AG04449 (cell line): ENCODE results near the gene GMPPA.
A peak's percentile ranks its signal among the peaks of the same experiment; 100 is the strongest.

Source experiments
- CTCF ChIA-PET: fragments of 350-600 bp; formaldehyde crosslinking; extraction: SDS; loops from one replicate; lab custom pipeline; 2021; ENCODE audit warnings: antibody characterized with exemption; lab: Yijun Ruan, JAX
- POLR2A ChIA-PET: fragments of 400-600, 350-600 bp; formaldehyde crosslinking; extraction: SDS; loops from one replicate; lab custom pipeline; 2020; ENCODE audit warnings: antibody characterized with exemption, inconsistent platforms; lab: Yijun Ruan, JAX
- DNase-seq: peaks from one replicate; pipeline ENCODE4 v3.0.0-alpha.2; 2010; ENCODE audit warnings: low read depth, low spot score
- H3K4me3 ChIP-seq: 2 replicates; pipeline ENCODE4 v1.5.1; 2011; ENCODE audit warnings: low read depth, mild to moderate bottlenecking, control low read depth, low read length
- TF ChIP-seq, protein P1 (sequence below): IDR thresholded peaks from one replicate; pipeline ENCODE4 v1.5.1; 2011; ENCODE audit warnings: mild to moderate bottlenecking, moderate library complexity, low read length, control low read depth, inconsistent platforms; ENCODE audit not compliant: insufficient read depth; ENCODE audit errors: missing control alignments

Gene GMPPA

DNA sequence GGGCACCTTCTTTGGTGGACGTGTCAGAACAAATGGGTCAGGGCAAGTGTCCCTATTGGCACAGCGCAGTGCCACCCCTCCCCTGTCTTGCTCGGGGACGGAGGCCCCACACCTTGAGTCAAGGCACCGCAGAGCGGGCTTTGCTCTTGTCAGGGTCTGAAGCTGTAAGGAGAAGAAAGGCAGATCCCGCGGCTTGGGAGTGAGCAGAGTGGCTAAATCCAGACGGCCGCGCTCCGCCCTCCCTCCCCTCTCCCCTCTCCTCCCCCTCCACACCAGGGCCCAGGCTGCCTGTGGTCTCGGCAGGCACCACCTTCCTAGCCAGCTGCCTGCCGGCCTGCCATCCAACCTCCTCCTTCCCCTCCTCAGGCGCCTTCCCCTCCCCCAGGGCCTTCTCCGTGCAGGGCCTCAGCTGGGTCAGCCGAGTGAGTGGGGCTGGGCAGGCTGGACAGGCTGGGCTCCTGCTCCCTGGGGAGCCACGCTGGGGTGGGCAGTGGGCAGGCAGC is 38.2 kb upstream of the GMPPA start:
- TF ChIP-seq, protein P1, sequence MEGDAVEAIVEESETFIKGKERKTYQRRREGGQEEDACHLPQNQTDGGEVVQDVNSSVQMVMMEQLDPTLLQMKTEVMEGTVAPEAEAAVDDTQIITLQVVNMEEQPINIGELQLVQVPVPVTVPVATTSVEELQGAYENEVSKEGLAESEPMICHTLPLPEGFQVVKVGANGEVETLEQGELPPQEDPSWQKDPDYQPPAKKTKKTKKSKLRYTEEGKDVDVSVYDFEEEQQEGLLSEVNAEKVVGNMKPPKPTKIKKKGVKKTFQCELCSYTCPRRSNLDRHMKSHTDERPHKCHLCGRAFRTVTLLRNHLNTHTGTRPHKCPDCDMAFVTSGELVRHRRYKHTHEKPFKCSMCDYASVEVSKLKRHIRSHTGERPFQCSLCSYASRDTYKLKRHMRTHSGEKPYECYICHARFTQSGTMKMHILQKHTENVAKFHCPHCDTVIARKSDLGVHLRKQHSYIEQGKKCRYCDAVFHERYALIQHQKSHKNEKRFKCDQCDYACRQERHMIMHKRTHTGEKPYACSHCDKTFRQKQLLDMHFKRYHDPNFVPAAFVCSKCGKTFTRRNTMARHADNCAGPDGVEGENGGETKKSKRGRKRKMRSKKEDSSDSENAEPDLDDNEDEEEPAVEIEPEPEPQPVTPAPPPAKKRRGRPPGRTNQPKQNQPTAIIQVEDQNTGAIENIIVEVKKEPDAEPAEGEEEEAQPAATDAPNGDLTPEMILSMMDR, result no peak
- CTCF ChIA-PET, result interaction anchor here (0.9 to 14.5 kb wide), 6 partner anchors 13 to 81 kb away, joined by 4 to 238 read pairs (median 6); no protein-coding TSS in a partner anchor
- POLR2A ChIA-PET, result interaction anchor here (0.7 to 1.5 kb wide), 4 partner anchors 9 to 62 kb away, joined by 3 to 9 read pairs (median 4); partner anchors contain the start of gene GMPPA
- peak overlapping the region; percentile 32 for H3K4me3 ChIP-seq
- DNase-seq, result no peak

DNA sequence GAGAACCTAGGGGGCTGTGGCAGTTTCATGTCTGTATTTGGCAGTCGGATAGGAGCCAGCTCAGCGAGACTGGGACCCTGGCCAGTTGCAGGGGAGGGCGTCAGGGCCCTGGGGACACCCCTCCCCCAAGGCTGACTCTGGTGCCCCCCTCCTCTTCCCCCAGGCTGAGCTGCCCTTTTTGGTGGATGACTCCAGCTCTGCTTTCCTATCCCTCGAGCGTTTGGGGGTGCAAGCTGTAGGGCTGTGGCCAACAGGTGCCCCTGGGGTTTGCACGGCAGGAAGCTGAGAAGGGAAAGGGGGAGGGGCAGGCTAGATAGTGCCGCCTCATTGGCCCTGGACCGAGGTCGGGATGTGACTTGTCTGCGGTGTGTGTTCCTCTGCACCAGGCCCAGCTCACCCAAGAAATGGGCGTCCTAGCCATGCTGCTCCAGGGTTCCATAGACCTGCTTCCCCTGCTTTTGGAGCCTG is 37.6 kb upstream of the GMPPA start:
- DNase-seq, result no peak
- TF ChIP-seq, protein P1, result no peak
- no peak overlapping the region; the same call in 1 of the 2 replicates for H3K4me3 ChIP-seq
- ChIA-PET CTCF (interaction anchor here (0.9 to 14.5 kb wide), 8 partner anchors 12 to 80 kb away, joined by 3 to 238 read pairs (median 5); no protein-coding TSS in a partner anchor), POLR2A (interaction anchor here (0.7 to 1.5 kb wide), 5 partner anchors 8 to 61 kb away, joined by 3 to 9 read pairs (median 4); partner anchors contain the start of gene GMPPA)

DNA sequence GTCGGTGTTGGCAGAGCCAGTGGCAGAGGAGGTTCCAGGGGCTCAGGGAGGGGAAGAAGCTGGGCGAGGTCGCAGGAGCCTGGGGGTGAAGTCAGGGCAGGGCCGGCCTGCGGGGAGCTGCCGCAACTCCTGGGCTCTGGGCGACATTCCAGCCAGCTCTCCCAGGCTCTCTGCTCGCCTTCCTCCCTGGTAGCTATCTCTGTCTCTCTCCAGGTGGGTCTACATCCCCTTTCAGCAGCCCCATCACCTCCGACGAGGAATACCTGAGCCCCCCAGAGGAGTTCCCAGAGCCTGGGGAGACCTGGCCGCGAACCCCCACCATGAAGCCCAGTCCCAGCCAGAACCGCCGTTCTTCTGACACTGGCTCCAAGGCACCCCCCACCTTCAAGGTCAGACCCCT is 37.0 kb upstream of the GMPPA start:
- ChIA-PET POLR2A (interaction anchor here (1.1 to 1.5 kb wide), 2 partner anchors 8 to 36 kb away, joined by 3 to 9 read pairs; partner anchors contain the start of gene GMPPA), CTCF (interaction anchor here (0.6 to 14.5 kb wide), 8 partner anchors 11 to 183 kb away, joined by 3 to 238 read pairs (median 4); no protein-coding TSS in a partner anchor)
- TF ChIP-seq, protein P1, result no peak
- DNase-seq, result no peak
- no peak overlapping the region for H3K4me3 ChIP-seq

DNA sequence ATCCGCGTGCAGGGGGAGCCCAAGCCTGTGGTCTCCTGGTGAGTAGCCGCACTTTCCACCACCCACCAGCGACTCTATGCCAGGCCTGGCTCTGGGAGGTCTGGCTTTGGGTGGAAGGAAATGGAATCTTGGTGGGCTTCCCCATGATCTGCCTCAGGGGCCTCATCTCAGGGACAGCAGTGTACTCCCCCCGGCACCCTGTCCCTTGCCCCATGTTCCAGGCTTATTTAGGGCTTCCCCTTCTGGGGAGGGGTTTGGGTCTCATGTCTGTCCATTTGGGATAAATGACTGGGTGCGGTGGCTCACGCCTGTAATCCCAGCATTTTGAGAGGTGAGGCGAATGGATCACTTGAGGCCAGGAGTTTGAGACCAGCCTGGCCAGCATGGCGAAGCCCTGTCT is 36.3 kb upstream of the GMPPA start:
- CTCF ChIA-PET, result interaction anchor here (0.6 to 14.5 kb wide), 7 partner anchors 8 to 182 kb away, joined by 3 to 238 read pairs (median 3); no protein-coding TSS in a partner anchor
- no peak for DNase-seq
- POLR2A ChIA-PET, result interaction anchor here (0.9 to 1.1 kb wide), 2 partner anchors 9 to 14 kb away, joined by 3 read pairs; no protein-coding TSS in a partner anchor
- no peak overlapping the region for H3K4me3 ChIP-seq
- TF ChIP-seq, protein P1, result no peak

DNA sequence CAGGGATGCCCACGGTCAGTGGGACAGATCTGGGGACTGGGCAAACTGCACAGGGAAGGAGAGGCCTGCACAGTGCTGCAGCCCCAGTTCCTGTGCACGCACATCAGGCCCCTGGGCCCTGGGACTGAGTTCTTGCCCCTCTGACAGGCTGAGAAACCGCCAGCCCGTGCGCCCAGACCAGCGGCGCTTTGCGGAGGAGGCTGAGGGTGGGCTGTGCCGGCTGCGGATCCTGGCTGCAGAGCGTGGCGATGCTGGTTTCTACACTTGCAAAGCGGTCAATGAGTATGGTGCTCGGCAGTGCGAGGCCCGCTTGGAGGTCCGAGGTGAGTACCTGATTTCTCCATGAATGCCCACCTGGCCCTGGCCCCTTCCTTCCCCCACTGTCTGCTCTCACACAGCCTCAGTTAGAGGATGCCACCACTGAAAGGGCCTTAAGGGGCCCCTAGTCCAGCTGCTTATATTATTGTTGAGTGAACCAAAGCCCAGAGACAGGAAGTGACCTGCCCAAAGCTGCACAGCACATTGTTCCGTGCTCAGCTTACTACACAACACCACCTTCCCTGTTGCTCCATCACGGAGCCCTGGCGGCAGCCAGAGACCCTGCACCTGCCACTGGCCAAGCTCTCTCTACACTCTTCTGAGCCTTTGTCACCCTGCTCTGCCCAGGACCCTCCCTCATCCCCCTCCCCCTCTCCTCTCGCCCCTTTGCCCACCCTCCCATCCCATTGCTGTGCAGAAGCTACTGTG is 34.2 kb upstream of the GMPPA start:
- TF ChIP-seq, protein P1, result no peak
- CTCF ChIA-PET, result interaction anchor here (1.2 to 14.5 kb wide), 6 partner anchors 9 to 66 kb away, joined by 3 to 238 read pairs (median 9); a partner anchor contains a TSS
- POLR2A ChIA-PET, result interaction anchor here (1.1 to 1.4 kb wide), 2 partner anchors 11 to 20 kb away, joined by 3 to 4 read pairs; no protein-coding TSS in a partner anchor
- no peak overlapping the region for H3K4me3 ChIP-seq
- no peak for DNase-seq
